GM13976 (cell line): ENCODE data around the gene INPPL1.
"Not testable (repeated sequence)": the region's sequence is repeated elsewhere in the genome, so short reads cannot be mapped to it uniquely, and the experiment has no call there.

Source experiments
- DNase-seq: peaks from one replicate; pipeline ENCODE4 v3.0.0; 2012; ENCODE audit warnings: low spot score
- in situ Hi-C: fragments of 300-500 bp; cut with MboI; formaldehyde crosslinking; loops from one replicate; pipeline ENCODE4 v1.12.0; 2022; ENCODE audit warnings: low sequenced_read_pairs, mixed read lengths, inconsistent platforms; ENCODE audit not compliant: unreplicated experiment
- TF ChIP-seq, protein P1 (sequence below): IDR thresholded peaks from 2 replicates; pipeline ENCODE4 v1.5.1; 2012; ENCODE audit warnings: borderline replicate concordance, mild to moderate bottlenecking; ENCODE audit not compliant: insufficient read depth; ENCODE audit errors: extremely low read depth, missing control alignments, control extremely low read depth

Gene INPPL1

DNA sequence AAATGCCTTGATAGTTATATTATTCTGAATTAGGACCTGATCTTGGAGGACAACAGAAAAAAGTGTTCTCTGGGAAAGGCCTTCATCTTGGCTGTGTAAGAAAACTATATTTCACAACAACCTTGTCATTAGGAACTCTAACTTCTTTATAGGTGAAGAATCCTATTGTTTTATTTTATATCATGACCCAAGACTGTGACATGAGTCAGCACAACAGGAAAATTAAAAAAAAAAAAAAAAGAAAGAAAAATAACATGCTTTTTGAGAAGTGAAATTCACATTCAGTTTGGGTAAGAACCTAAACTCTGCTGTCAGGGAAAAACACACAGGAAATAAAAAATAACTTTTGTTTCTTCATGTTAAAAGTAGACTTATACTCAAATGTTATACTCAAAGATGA lies 19.7 kb upstream of the INPPL1 start:
- TF ChIP-seq, protein P1, sequence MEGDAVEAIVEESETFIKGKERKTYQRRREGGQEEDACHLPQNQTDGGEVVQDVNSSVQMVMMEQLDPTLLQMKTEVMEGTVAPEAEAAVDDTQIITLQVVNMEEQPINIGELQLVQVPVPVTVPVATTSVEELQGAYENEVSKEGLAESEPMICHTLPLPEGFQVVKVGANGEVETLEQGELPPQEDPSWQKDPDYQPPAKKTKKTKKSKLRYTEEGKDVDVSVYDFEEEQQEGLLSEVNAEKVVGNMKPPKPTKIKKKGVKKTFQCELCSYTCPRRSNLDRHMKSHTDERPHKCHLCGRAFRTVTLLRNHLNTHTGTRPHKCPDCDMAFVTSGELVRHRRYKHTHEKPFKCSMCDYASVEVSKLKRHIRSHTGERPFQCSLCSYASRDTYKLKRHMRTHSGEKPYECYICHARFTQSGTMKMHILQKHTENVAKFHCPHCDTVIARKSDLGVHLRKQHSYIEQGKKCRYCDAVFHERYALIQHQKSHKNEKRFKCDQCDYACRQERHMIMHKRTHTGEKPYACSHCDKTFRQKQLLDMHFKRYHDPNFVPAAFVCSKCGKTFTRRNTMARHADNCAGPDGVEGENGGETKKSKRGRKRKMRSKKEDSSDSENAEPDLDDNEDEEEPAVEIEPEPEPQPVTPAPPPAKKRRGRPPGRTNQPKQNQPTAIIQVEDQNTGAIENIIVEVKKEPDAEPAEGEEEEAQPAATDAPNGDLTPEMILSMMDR, result no peak
- in situ Hi-C loops, result no loop called here
- DNase-seq, result no peak

DNA sequence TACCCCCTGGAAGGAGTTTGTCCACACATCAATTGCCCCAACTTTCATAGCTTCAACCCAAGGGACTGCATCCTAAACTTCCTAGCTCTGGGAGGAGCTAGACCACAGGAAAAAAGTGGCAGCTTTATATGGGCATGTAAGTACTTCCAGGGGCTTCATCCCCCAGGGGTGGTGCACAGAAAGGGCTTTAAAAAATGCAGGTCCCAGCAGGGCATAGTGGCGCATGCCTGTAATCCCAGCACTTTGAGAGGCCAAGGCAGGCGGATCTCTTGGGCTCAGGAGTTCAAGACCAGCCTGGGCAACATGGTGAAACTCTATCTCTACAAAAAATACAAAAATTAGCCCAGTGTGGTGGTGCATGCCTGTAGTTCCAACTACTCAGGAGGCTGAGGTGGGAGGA lies 17.8 kb upstream of the INPPL1 start:
- DNase-seq, in situ Hi-C loops: not testable (repeated sequence)

DNA sequence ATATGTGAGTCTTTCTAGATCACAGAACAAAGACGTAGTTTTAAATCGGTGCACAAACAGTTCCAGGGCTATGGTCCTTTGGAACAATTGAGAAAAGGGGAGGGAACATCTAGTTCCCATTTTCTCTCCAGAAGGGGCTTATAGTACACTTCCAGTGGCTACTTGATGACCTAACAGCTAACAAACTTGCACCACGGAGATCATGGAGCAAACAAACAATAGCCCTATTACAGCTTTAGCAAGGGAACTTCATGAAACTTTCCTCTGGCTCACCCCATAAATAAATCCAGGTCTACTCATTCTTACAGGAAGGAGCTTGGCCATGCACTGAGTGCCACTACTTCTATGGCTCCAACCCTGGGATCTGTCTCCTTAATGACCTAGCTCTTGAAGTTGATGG lies 16.3 kb upstream of the INPPL1 start:
- TF ChIP-seq, protein P1, result no peak
- DNase-seq, result no peak
- in situ Hi-C loops, result no loop called here

DNA sequence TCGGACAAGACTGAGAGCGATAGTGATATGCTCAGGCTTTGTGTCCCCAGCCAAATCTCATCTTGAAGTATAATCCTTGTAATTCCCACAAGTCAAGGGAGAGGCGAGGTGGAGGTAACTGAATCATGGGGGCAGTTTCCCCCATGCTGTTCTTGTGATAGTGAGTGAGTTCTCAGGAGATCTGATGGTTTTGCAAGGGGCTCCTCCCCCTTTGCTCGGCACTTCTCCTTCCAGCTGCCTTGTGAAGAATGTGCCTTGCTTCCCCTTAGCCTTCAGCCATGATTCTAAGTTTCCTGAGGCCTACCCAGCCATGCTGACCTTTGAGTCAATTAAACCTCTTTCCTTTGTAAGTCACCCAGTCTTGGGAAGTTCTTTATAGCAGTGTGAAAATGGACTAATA lies 15.5 kb upstream of the INPPL1 start:
- DNase-seq, result no peak
- TF ChIP-seq, protein P1, result no peak
- in situ Hi-C loops, result no loop called here

DNA sequence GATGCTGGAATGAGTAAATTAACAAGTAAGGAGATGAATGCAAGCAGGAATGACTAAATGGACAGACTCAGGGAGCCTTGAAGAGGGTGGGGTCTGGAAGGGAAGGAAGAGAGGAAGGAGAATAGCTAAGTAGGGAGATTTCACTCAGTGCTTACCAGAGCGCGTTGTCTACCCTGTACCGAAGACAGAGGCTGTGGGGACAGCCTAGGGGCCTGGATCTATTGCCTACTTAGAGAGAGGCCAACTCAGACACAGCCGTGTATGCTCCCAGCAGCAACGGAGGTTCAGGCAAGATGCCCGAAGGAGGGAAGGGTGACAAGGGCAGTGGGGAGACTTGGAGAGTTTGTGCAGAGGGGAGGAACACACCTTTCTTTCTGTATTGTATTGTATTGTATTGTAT lies 7.9 kb upstream of the INPPL1 start, which contains the start of gene FOLR2:
FOLR2 (plus strand) TSS at position 157 of the 400 bp plus-strand sequence. CDS start 1,791 bp downstream, outside the sequence.
- in situ Hi-C loops, result no loop called here
- DNase-seq, result no peak
- TF ChIP-seq, protein P1, result no peak

DNA sequence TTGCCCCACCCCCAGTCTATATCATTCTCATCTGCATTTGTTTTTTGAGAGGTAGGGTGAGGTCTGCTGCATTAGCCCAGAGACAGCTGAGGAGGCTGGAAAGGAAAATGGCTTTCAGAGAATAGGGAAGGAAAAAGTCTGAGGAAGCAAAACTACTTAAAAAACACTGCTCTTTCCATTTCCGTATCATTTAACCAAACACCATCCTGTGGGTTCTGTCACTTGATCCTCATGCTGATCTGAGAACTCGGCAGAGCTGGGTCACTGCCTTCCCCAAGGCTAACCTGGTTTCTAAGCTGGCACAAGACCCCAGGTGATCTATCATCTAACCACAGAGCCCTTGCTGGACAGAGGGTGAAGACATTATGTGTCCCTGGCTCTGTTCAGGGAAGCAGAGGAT lies 6.7 kb upstream of the INPPL1 start:
- DNase-seq, result no peak
- TF ChIP-seq, protein P1, result no peak
- in situ Hi-C loops, result no loop called here

DNA sequence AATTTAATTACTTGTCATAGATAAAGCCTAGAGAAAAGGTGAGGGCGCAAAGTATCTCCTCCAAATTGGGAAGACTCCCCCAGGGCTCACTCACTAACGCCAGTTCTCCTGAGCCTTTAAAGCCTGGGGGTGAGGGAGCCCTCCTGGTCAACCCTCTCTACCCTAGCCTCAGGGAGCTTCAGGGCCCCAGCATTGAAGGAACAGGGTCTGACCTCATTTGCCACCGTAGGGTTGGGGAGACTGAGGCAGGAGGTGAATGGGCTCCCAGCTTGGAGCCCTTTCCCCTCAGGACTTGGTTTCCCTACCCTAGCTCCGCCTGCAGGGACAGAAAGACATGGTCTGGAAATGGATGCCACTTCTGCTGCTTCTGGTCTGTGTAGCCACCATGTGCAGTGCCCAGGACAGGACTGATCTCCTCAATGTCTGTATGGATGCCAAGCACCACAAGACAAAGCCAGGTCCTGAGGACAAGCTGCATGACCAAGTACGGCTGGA lies 6.3 kb upstream of the INPPL1 start:
- no peak for DNase-seq
- TF ChIP-seq, protein P1, result no peak
- in situ Hi-C loops, result no loop called here
